Natural killer cell treated with Interleukin-12 subunit alpha and Interleukin-12 subunit beta and Interleukin-15 and Interleukin-18, amount 100 ng/mL, for 72 hours (primary cell): ENCODE measurements around the gene SOX11. TPM values are rescaled to one million over a fixed set of nuclear protein-coding genes. Genes with fewer than 3 reads are reported as not detected.
"Not testable (repeated sequence)": the region's sequence is repeated elsewhere in the genome, so short reads cannot be mapped to it uniquely, and the experiment has no call there.

ENCODE experiments used
- ATAC-seq, 2 donors: fragments of 150-1000 bp; cut with Tn5 transposase in 1 of 2; sonication (Bioruptor Pico), chemical (Tn5 transposase) in 1 of 2; 2 replicates each; pipeline ENCODE4 v1.10.0; 2021
- DNase-seq: peaks from one replicate; pipeline ENCODE4 v3.0.0; 2022; ENCODE audit warnings: low spot score
- H3K27ac Mint-ChIP-seq, 2 donors: 1 replicate in 1 of 2; 2 replicates in 1 of 2; pipeline ENCODE4 v1.8.0; 2022; ENCODE audit warnings: mixed read lengths in 2 of 2, mild to moderate bottlenecking in 1 of 2, moderate library complexity in 1 of 2
- H3K27me3 Mint-ChIP-seq, 2 donors: 1 replicate in 1 of 2; 2 replicates in 1 of 2; pipeline ENCODE4 v1.8.0; 2022; ENCODE audit warnings: mixed read lengths in 2 of 2
- H3K36me3 Mint-ChIP-seq: one replicate; pipeline ENCODE4 v1.8.0; 2022; ENCODE audit warnings: mixed read lengths
- H3K4me1 Mint-ChIP-seq, 2 donors: 1 replicate in 1 of 2; 2 replicates in 1 of 2; pipeline ENCODE4 v1.8.0; 2022; ENCODE audit warnings: low read depth in 2 of 2, mixed read lengths in 2 of 2, mild to moderate bottlenecking in 1 of 2
- H3K4me3 Mint-ChIP-seq: one replicate; pipeline ENCODE4 v1.8.0; 2022; ENCODE audit warnings: mixed read lengths
- H3K9me3 Mint-ChIP-seq: 2 replicates; pipeline ENCODE4 v1.8.0; 2022; ENCODE audit warnings: mixed read lengths
- total RNA-seq, 2 donors: library from RNA; stranded (reverse); gene quantifications; one replicate each; pipeline ENCODE4 v1.2.3, GENCODE V29; 2022

Gene SOX11
- total RNA-seq: not detected

GRCh38 chr2:5691985-5692529, at the start of gene SOX11:
Gene SOX11 (plus strand): TSS chr2:5692384. CDS start chr2:5692722, 338 bp downstream.
- Mint-ChIP-seq H3K27ac (no peak within 1 kb of the TSS), H3K4me1 (peaks cover 0 to 7% of the 10 kb centered on the region in 2 donors), H3K27me3 (peaks cover 38 to 47% of the 10 kb centered on the region in 2 donors), H3K36me3 (peaks cover 19% of the 10 kb centered on the region), H3K4me3 (no peak within 1 kb of the TSS), H3K9me3 (peaks cover 4% of the 10 kb centered on the region)
- ATAC-seq (no peak), DNase-seq (no peak)

- not testable (repeated sequence) for H3K27me3 Mint-ChIP-seq, H3K4me3 Mint-ChIP-seq, ATAC-seq, DNase-seq, H3K9me3 Mint-ChIP-seq, H3K27ac Mint-ChIP-seq, H3K36me3 Mint-ChIP-seq, H3K4me1 Mint-ChIP-seq
Observed at GRCh38 chr2:5652734-5653133, 39.5 kb upstream of the SOX11 start.

GRCh38 chr2:5653756-5654155, 38.4 kb upstream of the SOX11 start:
- ATAC-seq: not testable (repeated sequence)

GRCh38 chr2:5657231-5657630, 35.0 kb upstream of the SOX11 start:
- Mint-ChIP-seq H3K9me3 (peaks cover 3% of the 10 kb centered on the region), H3K27me3 (no peaks in the 10 kb centered on the region), H3K4me1 (no peaks in the 10 kb centered on the region), H3K27ac (no peak overlapping the region), H3K4me3 (no peak overlapping the region), H3K36me3 (no peaks in the 10 kb centered on the region)
- DNase-seq (no peak), ATAC-seq (no peak)

More at GRCh38 chr2:5653756-5654155, 38.4 kb upstream of the SOX11 start:
- not testable (repeated sequence) for H3K27ac Mint-ChIP-seq, H3K4me3 Mint-ChIP-seq, H3K27me3 Mint-ChIP-seq, DNase-seq, H3K9me3 Mint-ChIP-seq, H3K4me1 Mint-ChIP-seq, H3K36me3 Mint-ChIP-seq

- no peak for ATAC-seq
- Mint-ChIP-seq H3K36me3 (no peaks in the 10 kb centered on the region), H3K27me3 (no peaks in the 10 kb centered on the region)
Observed at GRCh38 chr2:5660591-5660990, 31.6 kb upstream of the SOX11 start.

GRCh38 chr2:5661362-5661761, 30.8 kb upstream of the SOX11 start:
- Mint-ChIP-seq H3K9me3 (peaks cover 3% of the 10 kb centered on the region), H3K36me3 (no peaks in the 10 kb centered on the region), H3K4me3 (no peak overlapping the region), H3K4me1 (no peaks in the 10 kb centered on the region), H3K27me3 (no peaks in the 10 kb centered on the region), H3K27ac (no peak overlapping the region)
- no peak for ATAC-seq
- no peak for DNase-seq

More at GRCh38 chr2:5660591-5660990, 31.6 kb upstream of the SOX11 start:
- no peak for DNase-seq
- H3K4me1 Mint-ChIP-seq: no peaks in the 10 kb centered on the region
- peaks cover 3% of the 10 kb centered on the region for H3K9me3 Mint-ChIP-seq
- H3K4me3 Mint-ChIP-seq: no peak overlapping the region
- H3K27ac Mint-ChIP-seq: no peak overlapping the region

- no peaks in the 10 kb centered on the region for H3K36me3 Mint-ChIP-seq
- ATAC-seq: no peak
- H3K4me3 Mint-ChIP-seq: no peak overlapping the region
- no peaks in the 10 kb centered on the region for H3K4me1 Mint-ChIP-seq
- H3K9me3 Mint-ChIP-seq: peaks cover 4% of the 10 kb centered on the region
- H3K27me3 Mint-ChIP-seq: no peaks in the 10 kb centered on the region
- H3K27ac Mint-ChIP-seq: no peak overlapping the region
- no peak for DNase-seq
Observed at GRCh38 chr2:5664278-5664681, 27.9 kb upstream of the SOX11 start.

- Mint-ChIP-seq H3K36me3 (no peaks in the 10 kb centered on the region), H3K9me3 (peaks cover 4% of the 10 kb centered on the region), H3K4me3 (no peak overlapping the region), H3K27ac (no peak overlapping the region), H3K27me3 (no peaks in the 10 kb centered on the region), H3K4me1 (no peaks in the 10 kb centered on the region)
- ATAC-seq (no peak), DNase-seq (no peak)
Observed at GRCh38 chr2:5665066-5665465, 27.1 kb upstream of the SOX11 start.

- peaks cover 4% of the 10 kb centered on the region for H3K9me3 Mint-ChIP-seq
- H3K27me3 Mint-ChIP-seq: no peaks in the 10 kb centered on the region
- ATAC-seq (no peak), DNase-seq (no peak)
- H3K4me3 Mint-ChIP-seq: no peak overlapping the region
- no peak overlapping the region for H3K27ac Mint-ChIP-seq
- no peaks in the 10 kb centered on the region for H3K4me1 Mint-ChIP-seq
- no peaks in the 10 kb centered on the region for H3K36me3 Mint-ChIP-seq
Observed at GRCh38 chr2:5666798-5667197, 25.4 kb upstream of the SOX11 start.

- not testable (repeated sequence) for H3K4me1 Mint-ChIP-seq, H3K36me3 Mint-ChIP-seq, ATAC-seq, H3K27me3 Mint-ChIP-seq, H3K4me3 Mint-ChIP-seq, DNase-seq, H3K9me3 Mint-ChIP-seq, H3K27ac Mint-ChIP-seq
Observed at GRCh38 chr2:5667655-5668054, 24.5 kb upstream of the SOX11 start.

GRCh38 chr2:5668682-5669250, 23.4 kb upstream of the SOX11 start:
- no peak for ATAC-seq
- Mint-ChIP-seq H3K4me3 (no peak overlapping the region), H3K4me1 (no peaks in the 10 kb centered on the region), H3K27ac (no peak overlapping the region), H3K36me3 (no peaks in the 10 kb centered on the region), H3K9me3 (peaks cover 4% of the 10 kb centered on the region), H3K27me3 (peaks cover under 1 to 4% of the 10 kb centered on the region in 2 donors)
- no peak for DNase-seq

- ATAC-seq (no peak), DNase-seq (no peak)
- Mint-ChIP-seq H3K27me3 (peaks cover 12% of the 10 kb centered on the region in 2 donors), H3K4me1 (no peaks in the 10 kb centered on the region), H3K4me3 (no peak overlapping the region), H3K9me3 (peaks cover under 1% of the 10 kb centered on the region), H3K36me3 (peaks cover 8% of the 10 kb centered on the region), H3K27ac (no peak overlapping the region)
Observed at GRCh38 chr2:5672749-5673144, 19.4 kb upstream of the SOX11 start.

GRCh38 chr2:5673145-5674025, 18.8 kb upstream of the SOX11 start:
- H3K9me3 Mint-ChIP-seq: no peaks in the 10 kb centered on the region

GRCh38 chr2:5674026-5674340, 18.2 kb upstream of the SOX11 start:
- no peak overlapping the region for H3K4me3 Mint-ChIP-seq
- no peaks in the 10 kb centered on the region for H3K4me1 Mint-ChIP-seq
- peaks cover 8% of the 10 kb centered on the region for H3K36me3 Mint-ChIP-seq
- H3K9me3 Mint-ChIP-seq: no peaks in the 10 kb centered on the region
- H3K27me3 Mint-ChIP-seq: peaks cover 12% of the 10 kb centered on the region in 2 donors
- no peak for DNase-seq
- no peak for ATAC-seq
- no peak overlapping the region for H3K27ac Mint-ChIP-seq

More at GRCh38 chr2:5673145-5674025, 18.8 kb upstream of the SOX11 start:
- no peak overlapping the region for H3K27ac Mint-ChIP-seq
- no peak for DNase-seq
- no peak for ATAC-seq
- no peaks in the 10 kb centered on the region for H3K4me1 Mint-ChIP-seq
- peaks cover 8% of the 10 kb centered on the region for H3K36me3 Mint-ChIP-seq
- no peak overlapping the region for H3K4me3 Mint-ChIP-seq
- H3K27me3 Mint-ChIP-seq: peaks cover 12% of the 10 kb centered on the region in 2 donors
